NB4 (cell line): ENCODE results near the gene AIFM2.

Experiments
- MAX ChIP-seq: IDR thresholded peaks from 2 replicates; pipeline ENCODE4 v1.6.1; 2011; ENCODE audit warnings: low read depth, low read length
- TF ChIP-seq, protein P1 (sequence below): IDR thresholded peaks from one replicate; pipeline ENCODE4 v1.5.1; 2012; ENCODE audit warnings: low read depth, low read length

DNA sequence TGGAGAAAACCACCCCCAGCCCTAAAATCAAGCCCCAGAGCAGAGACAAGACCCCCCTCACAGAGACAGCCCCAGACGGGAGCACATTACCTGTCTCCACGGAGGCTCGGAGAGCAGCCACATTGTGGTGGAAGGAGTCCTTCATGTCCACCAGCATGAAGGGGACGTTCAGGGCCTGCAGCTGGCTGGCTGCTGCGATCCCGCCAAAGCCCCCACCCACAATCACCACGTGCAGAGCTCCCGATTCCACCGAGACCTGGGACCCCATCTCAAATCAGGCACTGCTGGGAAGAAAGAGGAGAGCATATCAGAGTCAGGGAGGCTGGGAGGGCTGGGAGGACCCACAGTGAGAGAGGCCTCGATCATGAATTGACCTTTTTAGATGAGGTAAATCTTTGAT lies 8.8 kb downstream of the AIFM2 start:
- TF ChIP-seq, protein P1, sequence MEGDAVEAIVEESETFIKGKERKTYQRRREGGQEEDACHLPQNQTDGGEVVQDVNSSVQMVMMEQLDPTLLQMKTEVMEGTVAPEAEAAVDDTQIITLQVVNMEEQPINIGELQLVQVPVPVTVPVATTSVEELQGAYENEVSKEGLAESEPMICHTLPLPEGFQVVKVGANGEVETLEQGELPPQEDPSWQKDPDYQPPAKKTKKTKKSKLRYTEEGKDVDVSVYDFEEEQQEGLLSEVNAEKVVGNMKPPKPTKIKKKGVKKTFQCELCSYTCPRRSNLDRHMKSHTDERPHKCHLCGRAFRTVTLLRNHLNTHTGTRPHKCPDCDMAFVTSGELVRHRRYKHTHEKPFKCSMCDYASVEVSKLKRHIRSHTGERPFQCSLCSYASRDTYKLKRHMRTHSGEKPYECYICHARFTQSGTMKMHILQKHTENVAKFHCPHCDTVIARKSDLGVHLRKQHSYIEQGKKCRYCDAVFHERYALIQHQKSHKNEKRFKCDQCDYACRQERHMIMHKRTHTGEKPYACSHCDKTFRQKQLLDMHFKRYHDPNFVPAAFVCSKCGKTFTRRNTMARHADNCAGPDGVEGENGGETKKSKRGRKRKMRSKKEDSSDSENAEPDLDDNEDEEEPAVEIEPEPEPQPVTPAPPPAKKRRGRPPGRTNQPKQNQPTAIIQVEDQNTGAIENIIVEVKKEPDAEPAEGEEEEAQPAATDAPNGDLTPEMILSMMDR: no peak
- TF ChIP-seq MAX: no peak
